Nephron progenitor cell (in vitro differentiated cells): ENCODE measurements around the gene ZNF365.

Source experiments
- DNase-seq: peaks from one replicate; pipeline ENCODE4 v3.0.0; 2021
- H3K27ac Mint-ChIP-seq: 2 replicates; pipeline ENCODE4 v1.8.0; 2021; ENCODE audit warnings: mild to moderate bottlenecking, moderate library complexity, mixed read lengths
- H3K27me3 Mint-ChIP-seq: 2 replicates; pipeline ENCODE4 v1.8.0; 2021; ENCODE audit warnings: mild to moderate bottlenecking, low read depth, mixed read lengths; ENCODE audit not compliant: poor library complexity
- H3K36me3 Mint-ChIP-seq: 2 replicates; pipeline ENCODE4 v1.8.0; 2021; ENCODE audit warnings: low read depth, mixed read lengths
- H3K4me1 Mint-ChIP-seq: 2 replicates; pipeline ENCODE4 v1.8.0; 2021; ENCODE audit warnings: mixed read lengths
- H3K4me3 Mint-ChIP-seq: 2 replicates; pipeline ENCODE4 v1.8.0; 2021; ENCODE audit warnings: mild to moderate bottlenecking, moderate library complexity, mixed read lengths
- H3K9me3 Mint-ChIP-seq: 2 replicates; pipeline ENCODE4 v1.8.0; 2021; ENCODE audit warnings: mild to moderate bottlenecking, moderate library complexity, mixed read lengths
- TF ChIP-seq, protein P1 (sequence below): fragments of 200-600 bp; sonication (generic); IDR thresholded peaks from 2 replicates; pipeline ENCODE4 v1.5.0; 2021; ENCODE audit warnings: antibody characterized with exemption

ZNF365 gene

DNA sequence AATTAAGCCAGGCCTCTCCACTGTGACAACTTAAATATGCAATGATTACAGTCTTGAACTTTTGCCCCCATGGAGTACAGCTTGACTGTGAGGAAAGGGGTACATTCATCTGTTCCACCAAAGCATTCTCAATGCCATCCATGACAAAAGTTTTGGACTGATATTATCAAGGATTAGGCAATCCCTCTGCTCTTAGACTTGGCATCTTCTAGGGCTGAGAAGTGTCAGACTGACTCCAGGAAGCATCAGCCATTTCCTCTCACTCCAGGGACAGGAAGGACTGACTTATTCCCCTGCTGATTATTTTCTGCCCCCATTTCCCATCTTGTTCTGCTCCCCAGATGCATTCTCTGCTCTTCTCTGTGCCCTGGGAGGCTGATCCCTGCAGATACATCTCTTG, 69.7 kb downstream of the ZNF365 start:
- Mint-ChIP-seq H3K36me3 (no peaks in the 10 kb centered on the region), H3K27me3 (no peaks in the 10 kb centered on the region), H3K4me3 (no peak overlapping the region), H3K9me3 (no peaks in the 10 kb centered on the region), H3K4me1 (peaks cover 51% of the 10 kb centered on the region), H3K27ac (peak overlapping the region; percentile 91)
- TF ChIP-seq, protein P1, sequence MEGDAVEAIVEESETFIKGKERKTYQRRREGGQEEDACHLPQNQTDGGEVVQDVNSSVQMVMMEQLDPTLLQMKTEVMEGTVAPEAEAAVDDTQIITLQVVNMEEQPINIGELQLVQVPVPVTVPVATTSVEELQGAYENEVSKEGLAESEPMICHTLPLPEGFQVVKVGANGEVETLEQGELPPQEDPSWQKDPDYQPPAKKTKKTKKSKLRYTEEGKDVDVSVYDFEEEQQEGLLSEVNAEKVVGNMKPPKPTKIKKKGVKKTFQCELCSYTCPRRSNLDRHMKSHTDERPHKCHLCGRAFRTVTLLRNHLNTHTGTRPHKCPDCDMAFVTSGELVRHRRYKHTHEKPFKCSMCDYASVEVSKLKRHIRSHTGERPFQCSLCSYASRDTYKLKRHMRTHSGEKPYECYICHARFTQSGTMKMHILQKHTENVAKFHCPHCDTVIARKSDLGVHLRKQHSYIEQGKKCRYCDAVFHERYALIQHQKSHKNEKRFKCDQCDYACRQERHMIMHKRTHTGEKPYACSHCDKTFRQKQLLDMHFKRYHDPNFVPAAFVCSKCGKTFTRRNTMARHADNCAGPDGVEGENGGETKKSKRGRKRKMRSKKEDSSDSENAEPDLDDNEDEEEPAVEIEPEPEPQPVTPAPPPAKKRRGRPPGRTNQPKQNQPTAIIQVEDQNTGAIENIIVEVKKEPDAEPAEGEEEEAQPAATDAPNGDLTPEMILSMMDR: no peak
- DNase-seq: no peak

DNA sequence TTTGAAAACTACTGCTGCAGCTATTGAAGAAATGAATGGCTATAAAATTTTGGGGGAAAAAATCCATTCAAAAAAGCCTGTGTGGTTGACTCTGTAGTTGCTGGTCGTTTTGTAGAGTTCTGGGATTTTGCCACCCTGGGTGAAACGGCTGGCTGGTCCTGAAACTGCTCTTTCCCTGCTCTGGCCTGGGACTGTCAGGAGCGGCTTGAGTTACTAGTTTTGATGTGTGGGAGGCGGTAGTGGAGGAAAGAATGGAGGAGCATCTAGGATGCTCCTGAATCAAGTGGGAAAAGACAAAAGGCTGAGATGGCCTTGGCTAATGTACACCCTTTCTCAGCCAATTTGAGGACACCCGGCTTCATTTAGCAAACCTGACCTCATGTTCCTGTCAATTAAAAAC, 72.5 kb downstream of the ZNF365 start:
- no peak overlapping the region for H3K4me3 Mint-ChIP-seq
- no peak overlapping the region for H3K27ac Mint-ChIP-seq

DNA sequence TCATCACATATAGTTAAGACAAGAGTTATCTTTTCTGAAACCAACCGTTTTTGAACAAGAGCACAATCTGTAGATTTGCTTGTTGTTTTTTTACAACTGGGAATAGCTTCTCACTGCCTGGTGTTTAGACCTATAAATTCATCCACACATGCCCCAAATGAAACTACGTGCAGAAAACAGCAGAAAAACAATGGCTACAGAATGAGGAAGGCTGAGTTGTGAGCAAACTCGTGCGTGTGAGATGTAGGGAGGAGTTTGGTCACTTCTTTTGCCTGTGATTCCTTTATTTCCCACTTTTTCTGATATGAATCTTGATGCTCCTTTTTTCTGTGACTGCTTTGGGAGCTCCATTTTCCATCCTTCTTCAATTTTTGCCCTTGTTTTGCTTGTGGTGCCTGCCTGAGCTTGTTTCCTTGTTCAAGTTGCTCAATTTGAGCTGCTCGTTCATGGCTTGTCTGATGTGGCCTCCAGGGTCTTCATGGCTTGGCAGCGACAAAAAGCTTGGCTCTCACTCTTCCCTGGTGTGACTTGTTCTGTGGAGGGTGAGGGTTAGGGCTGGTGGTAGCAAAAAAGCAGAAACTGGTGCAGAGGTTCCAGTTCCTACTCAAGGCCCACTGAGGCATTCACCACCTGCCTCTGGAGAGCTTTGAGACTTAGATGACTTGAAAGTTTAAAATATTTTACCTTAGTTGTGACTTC, 76.9 kb downstream of the ZNF365 start:
- TF ChIP-seq, protein P1: no peak
- no peaks in the 10 kb centered on the region for H3K27me3 Mint-ChIP-seq
- peaks cover 4% of the 10 kb centered on the region for H3K9me3 Mint-ChIP-seq
- no peak for DNase-seq
- no peaks in the 10 kb centered on the region for H3K36me3 Mint-ChIP-seq
- H3K4me1 Mint-ChIP-seq: peaks cover 15% of the 10 kb centered on the region
- peak overlapping the region; percentile 37 for H3K27ac Mint-ChIP-seq
- H3K4me3 Mint-ChIP-seq: no peak overlapping the region

More for the DNA sequence above, 72.5 kb downstream of the ZNF365 start:
- Mint-ChIP-seq H3K4me1 (peaks cover 39% of the 10 kb centered on the region), H3K27me3 (no peaks in the 10 kb centered on the region), H3K36me3 (no peaks in the 10 kb centered on the region), H3K9me3 (no peaks in the 10 kb centered on the region)
- DNase-seq: peak; percentile 33
- TF ChIP-seq, protein P1: no peak

DNA sequence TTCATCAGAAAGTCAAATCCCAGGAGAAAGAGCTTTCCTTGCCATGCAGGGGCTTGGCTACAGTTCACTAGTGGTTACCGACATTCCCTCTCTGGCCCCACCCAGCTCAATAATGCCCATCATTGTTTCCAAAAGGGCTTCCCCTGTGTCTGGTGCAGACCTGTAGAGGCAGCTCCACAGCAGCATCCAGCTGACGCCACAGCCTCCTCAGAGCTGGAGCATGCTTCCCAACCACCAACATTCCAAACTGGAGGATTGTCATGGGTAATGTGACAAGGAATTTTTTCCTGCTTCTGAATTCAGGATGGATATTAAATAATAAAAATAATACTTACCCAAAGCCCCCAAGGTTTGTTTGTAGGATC, 77.4 kb downstream of the ZNF365 start:
- H3K9me3 Mint-ChIP-seq: peaks cover 4% of the 10 kb centered on the region
- H3K4me1 Mint-ChIP-seq: peaks cover 10% of the 10 kb centered on the region
- TF ChIP-seq, protein P1: no peak
- no peak overlapping the region for H3K27ac Mint-ChIP-seq
- H3K4me3 Mint-ChIP-seq: no peak overlapping the region
- no peak for DNase-seq
- H3K27me3 Mint-ChIP-seq: no peaks in the 10 kb centered on the region
- no peaks in the 10 kb centered on the region for H3K36me3 Mint-ChIP-seq
